Measurements from ENCODE around the gene RAVER2. TPM values are rescaled to one million over a fixed set of nuclear protein-coding genes. Genes with fewer than 3 reads are reported as not detected.

The RAVER2 gene
- total and polyA plus RNA-seq, 2 experiments from 2014 or later = 0.63 to 2.4 TPM

DNA sequence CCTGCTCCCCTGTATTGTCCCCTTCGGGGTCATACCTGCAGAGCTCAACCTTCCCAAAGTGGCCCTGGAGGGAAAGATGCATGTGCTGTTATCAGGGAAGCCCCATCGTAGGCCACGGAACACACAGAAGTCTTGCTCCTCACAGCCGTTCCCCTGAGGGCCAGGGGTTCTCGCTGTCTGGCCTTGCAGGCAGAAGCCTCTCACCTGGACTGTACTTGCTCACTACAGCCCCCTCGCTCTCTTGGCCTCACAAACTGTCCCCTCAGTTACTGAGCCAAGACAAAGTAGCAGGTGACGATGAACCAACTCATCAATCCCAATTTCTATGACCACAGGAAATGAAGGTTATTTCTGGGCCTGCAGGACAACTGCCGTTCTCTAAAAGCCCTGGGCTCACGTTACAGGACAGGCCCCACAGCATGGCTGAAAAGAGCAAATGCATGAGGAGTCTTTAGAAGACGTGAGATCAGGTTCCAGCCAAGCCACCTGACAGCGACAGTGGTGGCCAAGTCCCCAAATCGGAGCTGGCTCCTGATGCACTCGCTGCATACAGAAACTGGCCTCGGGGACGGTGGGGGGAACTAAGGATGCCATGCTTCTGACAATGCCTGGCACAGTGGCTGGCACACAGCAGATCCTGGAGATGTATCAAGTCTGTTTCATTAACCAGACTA, 95.0 kb downstream of the RAVER2 start:
- peaks cover 63% of the 10 kb centered on the region for H3K36me3 ChIP-seq (ENCODE audit: low read depth)

DNA sequence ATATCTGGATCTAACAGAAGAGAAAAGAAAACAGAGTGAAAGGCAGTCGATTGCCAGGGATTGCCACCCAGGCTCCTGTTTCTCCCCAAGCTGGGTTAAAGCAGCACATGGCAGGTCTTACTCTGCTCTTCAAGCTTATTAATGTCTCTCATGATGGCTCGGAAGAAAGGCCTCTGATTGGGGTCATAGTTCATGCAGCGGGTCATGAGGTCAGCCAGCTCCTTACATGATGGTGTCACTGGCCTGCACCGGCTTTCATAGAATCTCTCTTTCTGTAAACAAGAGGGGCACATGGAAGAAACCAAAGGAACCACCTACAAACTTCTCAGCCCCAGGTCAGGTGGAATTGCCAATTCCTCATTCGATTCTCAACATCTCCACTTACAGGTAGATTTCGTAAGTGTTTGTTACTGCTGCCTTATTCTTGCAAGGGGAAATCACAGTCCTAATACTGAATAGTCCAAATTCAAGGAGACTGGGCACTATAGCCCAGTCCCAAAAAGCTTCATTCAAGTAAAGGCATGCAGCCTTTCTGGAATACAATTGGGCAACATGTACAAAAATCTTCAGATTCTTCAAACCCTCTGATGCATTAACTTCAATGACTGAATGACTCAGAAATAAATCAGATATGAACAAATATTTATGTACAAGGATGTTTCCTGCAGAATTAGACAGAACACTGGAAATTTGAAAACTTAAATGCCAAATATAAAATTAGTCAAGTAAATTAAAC, 96.6 kb downstream of the RAVER2 start:
- no peaks in the 10 kb centered on the region for H3K9me2 ChIP-seq (ENCODE audit: insufficient read depth)
- H4K20me1 ChIP-seq (ENCODE audit: insufficient read depth) = no peaks in the 10 kb centered on the region
- H3K27me3 ChIP-seq (replicated peaks; ENCODE audit: insufficient read depth) = no peaks in the 10 kb centered on the region
- peak; percentile 27 for DNase-seq
- no peak overlapping the region for H3K4me3 ChIP-seq
- TF ChIP-seq EZH2phosphoT487 (IDR thresholded peaks at IDR 0.05; ENCODE audit: insufficient read depth, low read depth) (no peak), EZH2 (IDR thresholded peaks at IDR 0.05; ENCODE audit: insufficient read depth, poor library complexity, severe bottlenecking) (no peak)
- H3F3A ChIP-seq (ENCODE audit: insufficient read depth) = 0 out of 2 replicates have a peak, but pooled peaks cover 13% of the 10 kb centered on the region
- WGBS, 2 experiments (ENCODE audit: low coverage in 1 of 2, low lambda C conversion rate in 2 of 2, missing lambda C conversion rate in 2 of 2) = 80 to 84% methylated on average over 6 of the region's 6 CpGs
- H3K79me2 ChIP-seq (ENCODE audit: insufficient read depth) = no peaks in the 10 kb centered on the region
- no peaks in the 10 kb centered on the region for H3K9me3 ChIP-seq (ENCODE audit: low read depth)
- H3K36me3 ChIP-seq (ENCODE audit: low read depth) = peaks cover 56% of the 10 kb centered on the region
- H3K27ac ChIP-seq = no peak overlapping the region
- no peak overlapping the region for H3K9ac ChIP-seq
- peaks cover 6% of the 10 kb centered on the region; the same call in 1 of the 2 replicates for H3K4me1 ChIP-seq (ENCODE audit: insufficient read depth)
- no peak overlapping the region for H2AFZ ChIP-seq
- no peak overlapping the region for H3K4me2 ChIP-seq (ENCODE audit: unreplicated experiment)
- in situ Hi-C loops (cut with MboI) = no loop called here

More for the DNA sequence above, 95.0 kb downstream of the RAVER2 start:
- Histone ChIP-seq H3K4me2 (ENCODE audit: unreplicated experiment) (no peak overlapping the region), H3K4me3 (no peak overlapping the region), H3K9me3 (ENCODE audit: low read depth) (no peaks in the 10 kb centered on the region), H3K79me2 (ENCODE audit: insufficient read depth) (no peaks in the 10 kb centered on the region), H3F3A (ENCODE audit: insufficient read depth) (peaks cover 19% of the 10 kb centered on the region), H3K4me1 (ENCODE audit: insufficient read depth) (peaks cover 11% of the 10 kb centered on the region), H3K27me3 (replicated peaks; ENCODE audit: insufficient read depth) (no peaks in the 10 kb centered on the region), H4K20me1 (ENCODE audit: insufficient read depth) (no peaks in the 10 kb centered on the region), H3K9ac (no peak overlapping the region), H3K9me2 (ENCODE audit: insufficient read depth) (no peaks in the 10 kb centered on the region), H2AFZ (no peak overlapping the region), H3K27ac (no peak overlapping the region)
- DNase-seq = no peak
- WGBS, 2 experiments (ENCODE audit: low coverage in 1 of 2, low lambda C conversion rate in 2 of 2, missing lambda C conversion rate in 2 of 2) = 89 to 91% methylated on average over 15 of the region's 15 CpGs
- in situ Hi-C loops (cut with MboI) = no loop called here
- no peak for TF ChIP-seq EZH2 (IDR thresholded peaks at IDR 0.05; ENCODE audit: insufficient read depth, poor library complexity, severe bottlenecking)
- no peak for TF ChIP-seq EZH2phosphoT487 (IDR thresholded peaks at IDR 0.05; ENCODE audit: insufficient read depth, low read depth)

DNA sequence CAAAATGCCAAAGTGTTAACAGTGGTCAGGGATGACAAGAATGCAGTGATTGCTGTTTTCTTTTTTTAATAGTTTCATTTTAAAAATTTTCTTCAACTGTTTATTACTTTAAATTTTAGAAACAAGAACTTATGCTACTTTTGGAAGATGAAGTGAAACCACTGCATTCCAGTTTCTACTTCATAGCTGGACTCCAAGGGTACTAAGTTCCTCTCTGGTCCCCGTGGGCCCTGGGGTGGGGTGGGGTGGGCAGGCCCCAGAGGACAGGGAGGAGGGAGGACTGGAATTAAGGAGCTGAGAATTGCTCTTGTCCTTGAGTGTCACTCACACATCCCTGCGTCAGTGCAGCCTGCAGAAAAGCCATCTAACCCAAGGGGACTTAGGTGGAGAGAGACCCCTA, 97.3 kb downstream of the RAVER2 start:
- Histone ChIP-seq H4K20me1 (ENCODE audit: insufficient read depth) (no peaks in the 10 kb centered on the region), H3K9ac (no peak overlapping the region), H3K79me2 (ENCODE audit: insufficient read depth) (no peaks in the 10 kb centered on the region), H2AFZ (no peak overlapping the region), H3K4me2 (ENCODE audit: unreplicated experiment) (no peak overlapping the region), H3K4me3 (no peak overlapping the region), H3F3A (ENCODE audit: insufficient read depth) (0 out of 2 replicates have a peak, but pooled peaks cover 6% of the 10 kb centered on the region), H3K27ac (no peak overlapping the region), H3K9me2 (ENCODE audit: insufficient read depth) (no peaks in the 10 kb centered on the region), H3K4me1 (ENCODE audit: insufficient read depth) (peaks cover 6% of the 10 kb centered on the region; the same call in 1 of the 2 replicates), H3K27me3 (replicated peaks; ENCODE audit: insufficient read depth) (no peaks in the 10 kb centered on the region), H3K9me3 (ENCODE audit: low read depth) (no peaks in the 10 kb centered on the region), H3K36me3 (ENCODE audit: low read depth) (peaks cover 50% of the 10 kb centered on the region)
- no peak for TF ChIP-seq EZH2 (IDR thresholded peaks at IDR 0.05; ENCODE audit: insufficient read depth, poor library complexity, severe bottlenecking)
- TF ChIP-seq EZH2phosphoT487 (IDR thresholded peaks at IDR 0.05; ENCODE audit: insufficient read depth, low read depth) = no peak
- DNase-seq = no peak
- in situ Hi-C loops (cut with MboI) = no loop called here
- 39 to 48% methylated on average over 2 of the region's 2 CpGs for whole genome bisulfite sequencing, 2 experiments (ENCODE audit: low coverage in 1 of 2, low lambda C conversion rate in 2 of 2, missing lambda C conversion rate in 2 of 2)

DNA sequence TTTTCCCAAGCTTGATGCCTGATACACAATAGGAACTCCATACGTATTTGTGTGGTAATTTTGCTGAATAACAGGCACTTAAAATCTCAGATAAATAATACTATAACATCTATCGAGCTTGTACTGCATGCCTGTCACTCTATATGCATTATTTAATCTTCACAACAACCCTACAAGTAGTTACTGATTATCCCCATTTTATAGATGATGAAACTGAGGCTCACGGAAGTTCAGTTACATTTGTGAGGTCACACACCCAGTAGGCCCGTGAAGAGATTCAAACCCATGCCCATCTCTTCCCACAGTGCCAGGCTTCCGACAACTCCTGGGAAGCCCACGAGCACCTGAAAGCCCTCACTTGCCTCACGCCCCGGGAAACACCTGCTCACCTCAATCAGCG, 98.8 kb downstream of the RAVER2 start:
- H3K27me3 ChIP-seq (replicated peaks; ENCODE audit: insufficient read depth) = no peaks in the 10 kb centered on the region
- H3K4me3 ChIP-seq = no peak overlapping the region
- H3K36me3 ChIP-seq (ENCODE audit: low read depth) = peaks cover 44% of the 10 kb centered on the region; the same call in 1 of the 2 replicates
- peaks cover 6% of the 10 kb centered on the region; the same call in 1 of the 2 replicates for H3K4me1 ChIP-seq (ENCODE audit: insufficient read depth)
- in situ Hi-C loops (cut with MboI) = no loop called here
- no peak for DNase-seq
- no peaks in the 10 kb centered on the region for H3K9me2 ChIP-seq (ENCODE audit: insufficient read depth)
- H3K9ac ChIP-seq = no peak overlapping the region
- no peaks in the 10 kb centered on the region for H3F3A ChIP-seq (ENCODE audit: insufficient read depth)
- no peak overlapping the region for H2AFZ ChIP-seq
- WGBS, 2 experiments (ENCODE audit: low coverage in 1 of 2, low lambda C conversion rate in 2 of 2, missing lambda C conversion rate in 2 of 2) = 90 to 94% methylated on average over 9 of the region's 9 CpGs
- no peak overlapping the region for H3K4me2 ChIP-seq (ENCODE audit: unreplicated experiment)
- H4K20me1 ChIP-seq (ENCODE audit: insufficient read depth) = no peaks in the 10 kb centered on the region
- H3K79me2 ChIP-seq (ENCODE audit: insufficient read depth) = no peaks in the 10 kb centered on the region
- TF ChIP-seq EZH2phosphoT487 (IDR thresholded peaks at IDR 0.05; ENCODE audit: insufficient read depth, low read depth) (no peak), EZH2 (IDR thresholded peaks at IDR 0.05; ENCODE audit: insufficient read depth, poor library complexity, severe bottlenecking) (no peak)
- no peak overlapping the region for H3K27ac ChIP-seq
- no peaks in the 10 kb centered on the region for H3K9me3 ChIP-seq (ENCODE audit: low read depth)

All from GM23248 (cell line).